HG03196 (cell line): ENCODE data around the gene PSMF1.

ENCODE experiments used
- ATAC-seq: cut with Tn5 transposase; IDR thresholded peaks from one replicate; pipeline ENCODE4 v1.9.1; 2021; ENCODE audit not compliant: unreplicated experiment

Gene PSMF1

GRCh38 chr20:1118336-1119127, at the start of gene PSMF1:
TSS of gene PSMF1 (plus strand) at chr20:1118602. CDS start at chr20:1118774, 172 bp downstream.
- peak; percentile 93 for ATAC-seq

- ATAC-seq: no peak
These were observed 46.1 kb upstream of the PSMF1 start for GRCh38 chr20:1072258-1072657.

- ATAC-seq: no peak
These were observed 42.8 kb upstream of the PSMF1 start for GRCh38 chr20:1075616-1076015.

- ATAC-seq: no peak
These were observed 36.5 kb upstream of the PSMF1 start for GRCh38 chr20:1081891-1082290.

- no peak for ATAC-seq
These were observed 34.8 kb upstream of the PSMF1 start for GRCh38 chr20:1083431-1084080.

GRCh38 chr20:1085492-1086276, 32.7 kb upstream of the PSMF1 start:
- ATAC-seq: no peak

- no peak for ATAC-seq
These were observed 31.9 kb upstream of the PSMF1 start for GRCh38 chr20:1086277-1087213.

GRCh38 chr20:1087311-1087905, 31.0 kb upstream of the PSMF1 start:
- no peak for ATAC-seq

GRCh38 chr20:1094751-1095150, 23.7 kb upstream of the PSMF1 start:
- ATAC-seq: no peak

GRCh38 chr20:1101533-1101932, 16.9 kb upstream of the PSMF1 start:
- ATAC-seq: no peak

GRCh38 chr20:1102016-1102415, 16.4 kb upstream of the PSMF1 start:
- no peak for ATAC-seq

- no peak for ATAC-seq
These were observed 14.7 kb upstream of the PSMF1 start for GRCh38 chr20:1103751-1104150.

- no peak for ATAC-seq
These were observed 12.7 kb upstream of the PSMF1 start for GRCh38 chr20:1105599-1106194.

GRCh38 chr20:1107176-1107575, 11.2 kb upstream of the PSMF1 start:
- ATAC-seq: no peak

- no peak for ATAC-seq
These were observed 9.9 kb upstream of the PSMF1 start for GRCh38 chr20:1108437-1108920.

GRCh38 chr20:1112908-1113307, 5.5 kb upstream of the PSMF1 start:
- no peak for ATAC-seq

- no peak for ATAC-seq
These were observed 432 bp upstream of the PSMF1 start for GRCh38 chr20:1118004-1118335.

GRCh38 chr20:1119128-1119505, 715 bp downstream of the PSMF1 start:
- ATAC-seq: no peak

GRCh38 chr20:1119524-1119923, 1.1 kb downstream of the PSMF1 start:
- no peak for ATAC-seq

GRCh38 chr20:1121429-1121828, 3.0 kb downstream of the PSMF1 start:
- no peak for ATAC-seq
